ENCODE measurements around the gene MYH3. TPM values are rescaled to one million over a fixed set of nuclear protein-coding genes. Genes with fewer than 3 reads are reported as not detected.

Gene MYH3
- total RNA-seq, 2 donors from 2014 or later = 1.7 to 2.0 TPM

GRCh38 chr17:10608244-10608643 is 48.9 kb downstream of the MYH3 start:
- Mint-ChIP-seq H3K4me3 (no peak overlapping the region), H3K9me3 (no peaks in the 10 kb centered on the region), H3K27me3 (ENCODE audit: insufficient read depth) (no peaks in the 10 kb centered on the region), H3K36me3 (ENCODE audit: low read depth) (no peaks in the 10 kb centered on the region), H3K27ac (no peak overlapping the region), H3K4me1 (no peaks in the 10 kb centered on the region)
- DNase-seq = no peak
- Histone ChIP-seq H3K9me3 (ENCODE audit: control insufficient read depth, low read length) (no peaks in the 10 kb centered on the region), H3K27ac (ENCODE audit: low read depth, low read length) (no peak overlapping the region), H3K36me3 (ENCODE audit: control insufficient read depth, insufficient read depth, low read length) (no peaks in the 10 kb centered on the region), H3K4me1 (ENCODE audit: control insufficient read depth, insufficient read depth, low read length) (no peaks in the 10 kb centered on the region), H3K9ac (ENCODE audit: extremely low read depth, low read length, poor library complexity, severe bottlenecking) (no peak overlapping the region), H3K27me3 (ENCODE audit: control insufficient read depth, insufficient read depth, low read length, poor library complexity, severe bottlenecking) (no peaks in the 10 kb centered on the region), H3K4me3 (ENCODE audit: low read length) (no peak overlapping the region)
- no peak for TF ChIP-seq CTCF (conservative IDR thresholded peaks at IDR 0.05)
- WGBS, 2 experiments (ENCODE audit: insufficient coverage in 1 of 2, insufficient read length in 1 of 2) = 62 to 87% methylated on average over 2 to 5 of the region's 5 CpGs

GRCh38 chr17:10606110-10606509 is 51.0 kb downstream of the MYH3 start:
- Mint-ChIP-seq H3K9me3 (no peaks in the 10 kb centered on the region), H3K36me3 (ENCODE audit: low read depth) (no peaks in the 10 kb centered on the region), H3K27ac (no peak overlapping the region), H3K27me3 (ENCODE audit: insufficient read depth) (no peaks in the 10 kb centered on the region), H3K4me1 (no peaks in the 10 kb centered on the region), H3K4me3 (no peak overlapping the region)
- Histone ChIP-seq H3K27ac (ENCODE audit: low read depth, low read length) (no peak overlapping the region), H3K27me3 (ENCODE audit: control insufficient read depth, insufficient read depth, low read length, poor library complexity, severe bottlenecking) (no peaks in the 10 kb centered on the region), H3K4me3 (ENCODE audit: low read length) (no peak overlapping the region), H3K36me3 (ENCODE audit: control insufficient read depth, insufficient read depth, low read length) (no peaks in the 10 kb centered on the region), H3K9me3 (ENCODE audit: control insufficient read depth, low read length) (no peaks in the 10 kb centered on the region), H3K9ac (ENCODE audit: extremely low read depth, low read length, poor library complexity, severe bottlenecking) (no peak overlapping the region), H3K4me1 (ENCODE audit: control insufficient read depth, insufficient read depth, low read length) (no peaks in the 10 kb centered on the region)
- TF ChIP-seq CTCF (conservative IDR thresholded peaks at IDR 0.05) = no peak
- WGBS, 2 experiments (ENCODE audit: insufficient coverage in 1 of 2, insufficient read length in 1 of 2) = 75 to 97% methylated on average over 2 to 3 of the region's 3 CpGs
- no peak for DNase-seq

GRCh38 chr17:10605221-10605783 is 51.8 kb downstream of the MYH3 start:
- H3K4me1 Mint-ChIP-seq = no peaks in the 10 kb centered on the region
- TF ChIP-seq CTCF (conservative IDR thresholded peaks at IDR 0.05) = no peak
- no peaks in the 10 kb centered on the region for H3K27me3 Mint-ChIP-seq (ENCODE audit: insufficient read depth)
- no peak overlapping the region for H3K27ac Mint-ChIP-seq
- H3K27me3 ChIP-seq (ENCODE audit: control insufficient read depth, insufficient read depth, low read length, poor library complexity, severe bottlenecking) = no peaks in the 10 kb centered on the region
- no peaks in the 10 kb centered on the region for H3K36me3 ChIP-seq (ENCODE audit: control insufficient read depth, insufficient read depth, low read length)
- no peaks in the 10 kb centered on the region for H3K9me3 Mint-ChIP-seq
- H3K4me1 ChIP-seq (ENCODE audit: control insufficient read depth, insufficient read depth, low read length) = no peaks in the 10 kb centered on the region
- no peaks in the 10 kb centered on the region for H3K36me3 Mint-ChIP-seq (ENCODE audit: low read depth)
- 79 to 80% methylated on average over 2 to 5 of the region's 5 CpGs for WGBS, 2 experiments (ENCODE audit: insufficient coverage in 1 of 2, insufficient read length in 1 of 2)
- H3K27ac ChIP-seq (ENCODE audit: low read depth, low read length) = no peak overlapping the region
- no peaks in the 10 kb centered on the region for H3K9me3 ChIP-seq (ENCODE audit: control insufficient read depth, low read length)
- no peak overlapping the region for H3K4me3 ChIP-seq (ENCODE audit: low read length)
- no peak overlapping the region for H3K4me3 Mint-ChIP-seq
- H3K9ac ChIP-seq (ENCODE audit: extremely low read depth, low read length, poor library complexity, severe bottlenecking) = no peak overlapping the region
- no peak for DNase-seq
